Esophagus squamous epithelium (tissue), 4 donors: ENCODE data around the gene CNTN4.

Experiments used
- POLR2A ChIP-seq, 4 donors: fragments of 450-650 bp; IDR thresholded peaks; one replicate each; pipeline ENCODE4 v1.6.1; 2017; ENCODE audit warnings: antibody characterized with exemption in 4 of 4, mild to moderate bottlenecking in 4 of 4, moderate library complexity in 3 of 4
- TF ChIP-seq, protein P1 (sequence below), 6 experiments: fragments of 450-650 bp in 4 of 6; fragments of 200-600 bp in 2 of 6; sonication (generic) in 2 of 6; IDR thresholded peaks; one replicate each; pipeline ENCODE4 v1.5.1; 2016 to 2019; ENCODE audit warnings: antibody characterized with exemption in 6 of 6, mild to moderate bottlenecking in 4 of 6, moderate library complexity in 4 of 6

DNA sequence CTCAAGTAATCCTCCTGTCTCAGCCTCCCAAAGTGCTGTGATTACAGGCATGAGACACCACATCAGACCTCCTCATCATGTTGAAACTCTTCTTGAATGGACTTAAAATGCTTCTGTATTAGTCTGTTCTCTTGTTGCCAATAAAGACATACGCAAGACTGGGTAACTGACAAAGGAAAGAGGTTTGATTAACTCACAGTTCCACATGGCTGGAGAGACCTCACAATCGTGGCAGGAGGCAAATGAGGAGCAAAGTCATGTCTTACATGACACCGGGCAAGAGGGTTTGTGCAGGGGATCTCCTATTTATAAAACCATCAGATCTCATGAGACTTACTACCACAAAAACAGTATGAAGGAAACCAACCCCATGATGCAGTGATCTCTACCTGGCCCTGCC, 113.5 kb downstream of the CNTN4 start:
- TF ChIP-seq, protein P1, sequence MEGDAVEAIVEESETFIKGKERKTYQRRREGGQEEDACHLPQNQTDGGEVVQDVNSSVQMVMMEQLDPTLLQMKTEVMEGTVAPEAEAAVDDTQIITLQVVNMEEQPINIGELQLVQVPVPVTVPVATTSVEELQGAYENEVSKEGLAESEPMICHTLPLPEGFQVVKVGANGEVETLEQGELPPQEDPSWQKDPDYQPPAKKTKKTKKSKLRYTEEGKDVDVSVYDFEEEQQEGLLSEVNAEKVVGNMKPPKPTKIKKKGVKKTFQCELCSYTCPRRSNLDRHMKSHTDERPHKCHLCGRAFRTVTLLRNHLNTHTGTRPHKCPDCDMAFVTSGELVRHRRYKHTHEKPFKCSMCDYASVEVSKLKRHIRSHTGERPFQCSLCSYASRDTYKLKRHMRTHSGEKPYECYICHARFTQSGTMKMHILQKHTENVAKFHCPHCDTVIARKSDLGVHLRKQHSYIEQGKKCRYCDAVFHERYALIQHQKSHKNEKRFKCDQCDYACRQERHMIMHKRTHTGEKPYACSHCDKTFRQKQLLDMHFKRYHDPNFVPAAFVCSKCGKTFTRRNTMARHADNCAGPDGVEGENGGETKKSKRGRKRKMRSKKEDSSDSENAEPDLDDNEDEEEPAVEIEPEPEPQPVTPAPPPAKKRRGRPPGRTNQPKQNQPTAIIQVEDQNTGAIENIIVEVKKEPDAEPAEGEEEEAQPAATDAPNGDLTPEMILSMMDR (IDR thresholded peaks at IDR 0.05) = no peak
- no peak for TF ChIP-seq POLR2A (IDR thresholded peaks at IDR 0.05)
